HG02763 (cell line): ENCODE results near the gene GALNT1.

Experiments
- ATAC-seq: cut with Tn5 transposase; IDR thresholded peaks from one replicate; pipeline ENCODE4 v1.9.1; 2021; ENCODE audit warnings: mild to moderate bottlenecking, moderate library complexity; ENCODE audit not compliant: unreplicated experiment

GALNT1 gene

GRCh38 chr18:35749701-35750100 lies 168.2 kb downstream of the GALNT1 start:
- no peak for ATAC-seq

GRCh38 chr18:35750929-35751328 lies 169.4 kb downstream of the GALNT1 start:
- no peak for ATAC-seq

DNA sequence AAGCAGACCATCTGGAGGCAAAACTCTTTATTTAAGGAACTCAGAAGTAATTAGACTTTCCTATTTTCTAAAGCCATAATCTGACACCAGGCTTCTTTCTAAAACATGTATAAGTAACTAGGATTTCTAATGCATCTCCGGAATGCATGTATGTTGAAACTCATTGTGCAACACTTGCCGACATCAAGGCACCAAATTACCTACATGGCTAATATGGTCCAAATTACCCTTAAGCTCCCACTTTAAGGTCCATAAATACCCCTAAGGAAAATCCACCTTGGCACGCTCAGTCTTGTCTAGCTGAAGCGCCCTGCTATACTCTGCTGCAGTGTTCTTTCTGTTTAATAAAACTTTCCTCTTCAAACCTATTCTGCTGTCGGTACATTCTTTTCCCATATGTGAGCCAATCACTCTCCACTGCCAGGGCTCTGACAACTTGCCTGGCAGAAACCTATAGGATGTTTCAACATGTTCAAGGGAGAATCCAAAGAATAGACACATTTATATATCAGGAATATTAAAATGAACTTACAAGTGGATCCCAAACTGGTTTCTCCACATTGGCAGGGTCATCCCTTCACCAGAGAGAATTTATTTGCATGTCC lies 171.9 kb downstream of the GALNT1 start:
- ATAC-seq, result no peak

GRCh38 chr18:35754464-35754863 lies 172.9 kb downstream of the GALNT1 start:
- no peak for ATAC-seq

- ATAC-seq, result no peak
Observed at GRCh38 chr18:35755369-35755768, 173.8 kb downstream of the GALNT1 start.

- no peak for ATAC-seq
Observed at GRCh38 chr18:35756506-35757117, 175.1 kb downstream of the GALNT1 start.
